HL-60 (cell line): ENCODE data around the gene CSNK1G1.
A peak's percentile ranks its signal among the peaks of the same experiment; 100 is the strongest.

Experiments used
- DNase-seq, 2 experiments: peaks; one replicate each; pipeline ENCODE4 v3.0.0-alpha.2; 2010 to 2020; ENCODE audit warnings: low read depth in 1 of 2, low spot score in 1 of 2
- H3K27ac ChIP-seq: fragments of 250-450 bp; sonication (Bioruptor Pico); replicated peaks from 2 replicates; pipeline ENCODE4 v1.5.1; 2020; ENCODE audit warnings: mild to moderate bottlenecking, moderate library complexity
- H3K27me3 ChIP-seq: fragments of 250-450 bp; sonication (Bioruptor Pico); 2 replicates; pipeline ENCODE4 v1.5.1; 2021; ENCODE audit warnings: mild to moderate bottlenecking, moderate library complexity; ENCODE audit not compliant: insufficient read depth, poor library complexity, severe bottlenecking
- H3K4me3 ChIP-seq: replicated peaks from 2 replicates; pipeline ENCODE4 v1.5.1; 2011; ENCODE audit warnings: mild to moderate bottlenecking, control low read depth, low read length; ENCODE audit not compliant: insufficient read depth
- CTCF ChIP-seq: IDR thresholded peaks from one replicate; pipeline ENCODE4 v1.5.1; 2011; ENCODE audit warnings: low read length, control low read depth, inconsistent platforms; ENCODE audit not compliant: insufficient read depth
- GABPA ChIP-seq: IDR thresholded peaks from 2 replicates; pipeline ENCODE4 v1.6.1; 2012; ENCODE audit warnings: low read depth
- POLR2AphosphoS5 ChIP-seq: IDR thresholded peaks from 2 replicates; pipeline ENCODE4 v1.6.1; 2012; ENCODE audit warnings: low read depth
- SPI1 ChIP-seq: IDR thresholded peaks from 2 replicates; pipeline ENCODE4 v1.6.1; 2012; ENCODE audit warnings: low read depth, mild to moderate bottlenecking, borderline replicate concordance
- TF ChIP-seq, protein P1 (sequence below): IDR thresholded peaks from 2 replicates; pipeline ENCODE4 v1.6.1; 2012; ENCODE audit warnings: low read depth; ENCODE audit not compliant: insufficient replicate concordance

Gene CSNK1G1

DNA sequence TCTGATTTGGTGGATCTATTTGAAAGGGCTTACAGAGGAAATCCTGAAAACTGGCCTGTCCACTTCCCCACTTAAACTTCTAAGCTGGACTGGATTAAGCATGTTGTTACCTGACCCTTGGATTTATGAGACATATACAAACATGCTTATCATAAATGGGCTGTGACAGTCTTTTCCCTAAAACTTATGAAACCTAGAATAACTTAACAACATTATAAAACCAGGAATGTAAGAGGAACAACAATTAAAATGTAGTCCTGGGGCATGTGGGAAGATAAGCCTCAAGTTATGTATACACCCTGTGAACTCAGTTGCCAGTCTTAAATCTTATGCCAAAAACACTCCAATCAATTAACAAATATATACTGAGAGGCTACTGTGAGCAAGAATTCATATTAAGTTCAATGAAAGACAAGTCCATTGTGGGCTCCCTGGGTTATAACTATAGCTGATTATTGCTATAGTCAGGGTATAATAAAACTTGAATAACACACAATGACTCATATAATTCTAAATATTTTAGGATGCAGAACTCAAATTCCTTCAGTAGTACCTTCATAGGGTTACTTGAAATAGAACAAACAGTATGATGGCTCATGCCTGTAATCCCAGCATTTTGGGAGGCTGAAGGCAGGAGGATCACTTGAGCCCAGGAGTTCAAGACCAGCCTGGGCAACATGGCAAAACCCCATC, 105.9 kb downstream of the CSNK1G1 start:
- TF ChIP-seq GABPA, result no peak
- no peak for TF ChIP-seq SPI1
- TF ChIP-seq, protein P1, sequence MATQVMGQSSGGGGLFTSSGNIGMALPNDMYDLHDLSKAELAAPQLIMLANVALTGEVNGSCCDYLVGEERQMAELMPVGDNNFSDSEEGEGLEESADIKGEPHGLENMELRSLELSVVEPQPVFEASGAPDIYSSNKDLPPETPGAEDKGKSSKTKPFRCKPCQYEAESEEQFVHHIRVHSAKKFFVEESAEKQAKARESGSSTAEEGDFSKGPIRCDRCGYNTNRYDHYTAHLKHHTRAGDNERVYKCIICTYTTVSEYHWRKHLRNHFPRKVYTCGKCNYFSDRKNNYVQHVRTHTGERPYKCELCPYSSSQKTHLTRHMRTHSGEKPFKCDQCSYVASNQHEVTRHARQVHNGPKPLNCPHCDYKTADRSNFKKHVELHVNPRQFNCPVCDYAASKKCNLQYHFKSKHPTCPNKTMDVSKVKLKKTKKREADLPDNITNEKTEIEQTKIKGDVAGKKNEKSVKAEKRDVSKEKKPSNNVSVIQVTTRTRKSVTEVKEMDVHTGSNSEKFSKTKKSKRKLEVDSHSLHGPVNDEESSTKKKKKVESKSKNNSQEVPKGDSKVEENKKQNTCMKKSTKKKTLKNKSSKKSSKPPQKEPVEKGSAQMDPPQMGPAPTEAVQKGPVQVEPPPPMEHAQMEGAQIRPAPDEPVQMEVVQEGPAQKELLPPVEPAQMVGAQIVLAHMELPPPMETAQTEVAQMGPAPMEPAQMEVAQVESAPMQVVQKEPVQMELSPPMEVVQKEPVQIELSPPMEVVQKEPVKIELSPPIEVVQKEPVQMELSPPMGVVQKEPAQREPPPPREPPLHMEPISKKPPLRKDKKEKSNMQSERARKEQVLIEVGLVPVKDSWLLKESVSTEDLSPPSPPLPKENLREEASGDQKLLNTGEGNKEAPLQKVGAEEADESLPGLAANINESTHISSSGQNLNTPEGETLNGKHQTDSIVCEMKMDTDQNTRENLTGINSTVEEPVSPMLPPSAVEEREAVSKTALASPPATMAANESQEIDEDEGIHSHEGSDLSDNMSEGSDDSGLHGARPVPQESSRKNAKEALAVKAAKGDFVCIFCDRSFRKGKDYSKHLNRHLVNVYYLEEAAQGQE, result no peak
- no peak for TF ChIP-seq CTCF
- no peak for TF ChIP-seq POLR2AphosphoS5
- no peak overlapping the region for H3K4me3 ChIP-seq
- H3K27me3 ChIP-seq, result no peaks in the 10 kb centered on the region
- no peak overlapping the region for H3K27ac ChIP-seq
- DNase-seq, result no peak

- DNase-seq, result no peak
- Histone ChIP-seq H3K27me3 (no peaks in the 10 kb centered on the region), H3K27ac (no peak overlapping the region), H3K4me3 (no peak overlapping the region)
- TF ChIP-seq POLR2AphosphoS5, result no peak
- no peak for TF ChIP-seq SPI1
- no peak for TF ChIP-seq GABPA
- no peak for TF ChIP-seq CTCF
- TF ChIP-seq, protein P1, result no peak
These were observed 106.6 kb downstream of the CSNK1G1 start for GRCh38 chr15:64249406-64249805.

GRCh38 chr15:64247906-64248541, 107.9 kb downstream of the CSNK1G1 start:
- Histone ChIP-seq H3K27ac (peak overlapping the region; percentile 52), H3K4me3 (no peak overlapping the region), H3K27me3 (no peaks in the 10 kb centered on the region)
- DNase-seq, result peak; percentile 5 to 43
- TF ChIP-seq GABPA, result no peak
- TF ChIP-seq, protein P1, result no peak
- TF ChIP-seq SPI1, result no peak
